CD4-positive, alpha-beta memory T cell (primary cell): ENCODE results near the gene NBEAL1. TPM values are rescaled to one million over a fixed set of nuclear protein-coding genes. Genes with fewer than 3 reads are reported as not detected.
A peak's percentile ranks its signal among the peaks of the same experiment; 100 is the strongest.

Experiments used
- CTCF ChIA-PET: fragments of 350-600 bp; sonication (Branson Sonifier 250); formaldehyde crosslinking; loops from one replicate; lab custom pipeline; 2021; ENCODE audit warnings: inconsistent platforms; ENCODE audit not compliant: partially characterized antibody; lab: Charles Lee
- POLR2A ChIA-PET: fragments of 350-600 bp; sonication (Branson Sonifier 250); formaldehyde crosslinking; loops from one replicate; lab custom pipeline; 2021; ENCODE audit not compliant: partially characterized antibody; lab: Charles Lee
- DNase-seq, 5 donors: peaks; one replicate each; pipeline versions ENCODE4 v3.0.0 to v3.0.0-alpha.2; 2020 to 2022; ENCODE audit warnings: mixed read lengths in 1 of 5
- H3K27ac ChIP-seq: one replicate; pipeline ENCODE4 v1.7.0; 2013; ENCODE audit warnings: low read depth, low read length
- H3K27me3 ChIP-seq: 2 replicates; pipeline ENCODE4 v1.7.0; 2013; ENCODE audit warnings: mild to moderate bottlenecking, low read length, moderate library complexity; ENCODE audit not compliant: insufficient read depth
- H3K36me3 ChIP-seq: 2 replicates; pipeline ENCODE4 v1.7.0; 2013; ENCODE audit warnings: mild to moderate bottlenecking, low read length, moderate library complexity; ENCODE audit not compliant: insufficient read depth
- H3K4me1 ChIP-seq: 2 replicates; pipeline ENCODE4 v1.7.0; 2013; ENCODE audit warnings: mild to moderate bottlenecking, low read length, moderate library complexity; ENCODE audit not compliant: insufficient read depth
- H3K4me3 ChIP-seq, 2 donors: one replicate each; pipeline ENCODE4 v1.7.0; 2013; ENCODE audit warnings: low read length in 2 of 2, mild to moderate bottlenecking in 1 of 2
- H3K9me3 ChIP-seq, 2 donors: one replicate each; pipeline ENCODE4 v1.7.0; 2013; ENCODE audit warnings: low read length in 2 of 2, control low read depth in 1 of 2; ENCODE audit not compliant: control insufficient read depth in 1 of 2
- H3K27ac Mint-ChIP-seq, 7 donors: one replicate each; pipeline ENCODE4 v1.8.0; 2020 to 2021; ENCODE audit warnings: mixed read lengths in 7 of 7, mild to moderate bottlenecking in 6 of 7, inconsistent platforms in 3 of 7, moderate library complexity in 3 of 7
- H3K27me3 Mint-ChIP-seq, 2 donors: one replicate each; pipeline ENCODE4 v1.8.0; 2020 to 2021; ENCODE audit warnings: mixed read lengths in 2 of 2
- H3K36me3 Mint-ChIP-seq, 2 donors: one replicate each; pipeline ENCODE4 v1.8.0; 2020 to 2021; ENCODE audit warnings: mixed read lengths in 2 of 2, inconsistent platforms in 1 of 2, mild to moderate bottlenecking in 1 of 2
- H3K4me1 Mint-ChIP-seq, 4 donors: one replicate each; pipeline ENCODE4 v1.8.0; 2020 to 2021; ENCODE audit warnings: mixed read lengths in 4 of 4, mild to moderate bottlenecking in 1 of 4
- H3K4me3 Mint-ChIP-seq, 8 donors: one replicate each; pipeline ENCODE4 v1.8.0; 2020 to 2021; ENCODE audit warnings: mixed read lengths in 8 of 8, mild to moderate bottlenecking in 7 of 8, moderate library complexity in 6 of 8, inconsistent platforms in 3 of 8
- H3K9me3 Mint-ChIP-seq, 8 donors: one replicate each; pipeline ENCODE4 v1.8.0; 2020 to 2021; ENCODE audit warnings: mixed read lengths in 8 of 8, mild to moderate bottlenecking in 5 of 8, inconsistent platforms in 3 of 8, moderate library complexity in 1 of 8
- intact Hi-C: fragments of 100-400 bp; cut with micrococcal nuclease; formaldehyde crosslinking; loops from one replicate; pipeline ENCODE4 v1.15.1; 2023
- polyA plus RNA-seq, 2 donors: library from polyadenylated mRNA; unstranded; fragments of 300-500 nt; fragmentation: Illumina TruSeq; gene quantifications; one replicate each; pipeline ENCODE4 v1.2.3, GENCODE V29; 2021
- total RNA-seq, 2 experiments: library from RNA; stranded (reverse); gene quantifications; one replicate each; pipeline ENCODE4 v1.2.3, GENCODE V29; 2021

The NBEAL1 gene
- total and polyA plus RNA-seq, 4 experiments from 2014 or later, result 4.2 to 15.9 (median 11.6) TPM

DNA sequence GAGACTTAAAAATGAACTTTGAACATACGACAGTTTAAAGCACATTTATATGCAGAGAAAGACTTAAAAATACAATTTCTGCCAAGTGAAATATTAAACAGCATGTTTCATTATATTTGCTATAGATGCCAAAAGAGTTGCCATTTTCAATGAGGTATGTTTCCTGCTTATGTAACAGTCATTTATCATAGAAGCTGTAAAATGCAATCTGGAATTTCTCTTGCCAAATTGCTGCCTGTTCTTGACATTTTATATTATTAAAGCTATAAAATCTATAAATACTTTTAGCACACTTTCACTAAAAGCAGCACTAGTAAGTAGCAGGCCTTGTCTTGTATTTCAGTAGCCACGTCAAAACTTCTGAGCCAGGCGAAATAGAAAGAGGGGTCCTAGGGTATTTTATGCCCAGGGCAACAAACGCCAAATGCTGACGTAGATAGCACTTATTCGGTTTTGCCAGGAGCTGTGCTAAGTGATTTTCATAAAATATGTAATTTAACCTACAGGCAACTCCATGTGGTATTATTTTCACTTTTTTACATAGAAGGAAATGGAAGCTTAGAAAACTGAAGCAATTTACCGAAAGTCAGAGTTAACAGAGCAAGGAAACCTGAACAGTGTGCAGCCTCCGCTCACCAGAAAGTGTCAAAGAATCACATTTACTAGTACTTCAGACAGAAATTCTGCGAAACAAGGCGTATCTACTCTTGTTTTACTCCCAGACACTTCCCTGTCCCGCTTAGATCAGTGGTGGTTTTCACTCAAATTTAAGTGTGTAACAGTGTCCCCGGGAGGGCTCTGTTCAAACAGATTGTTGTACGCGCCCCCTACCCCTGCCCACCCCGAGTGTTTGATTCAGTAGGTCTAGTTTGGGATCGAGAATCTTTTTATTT, 222.9 kb downstream of the NBEAL1 start:
- no peaks in the 10 kb centered on the region for H3K27me3 ChIP-seq
- Mint-ChIP-seq H3K9me3 (no peaks in the 10 kb centered on the region), H3K4me3 (peak overlapping the region; percentile 94 to 100 (median 98)), H3K4me1 (peaks cover 17 to 42% (median 21%) of the 10 kb centered on the region in 4 donors), H3K27ac (peak overlapping the region; percentile 47 to 100 (median 99)), H3K36me3 (peaks cover 14 to 18% of the 10 kb centered on the region in 2 donors), H3K27me3 (no peaks in the 10 kb centered on the region)
- peak overlapping the region; percentile 90 for H3K27ac ChIP-seq
- no peaks in the 10 kb centered on the region for H3K36me3 ChIP-seq
- peaks cover 19% of the 10 kb centered on the region for H3K4me1 ChIP-seq
- no peak overlapping the region for H3K4me3 ChIP-seq
- intact Hi-C loops, result loop anchor here (1.0 to 5.0 kb wide), 10 partner anchors 12 to 1457 kb away; partner anchors contain the start of genes ABI2, ALS2, CD28 and ICA1L
- ChIA-PET CTCF (interaction anchor here (1.3 to 4.3 kb wide), 5 partner anchors 12 to 669 kb away, joined by 3 to 24 read pairs (median 4); partner anchors contain the start of genes CARF and WDR12), POLR2A (interaction anchor here (0.7 to 3.1 kb wide), 12 partner anchors 12 to 603 kb away, joined by 3 to 28 read pairs (median 4); partner anchors contain the start of genes CARF and WDR12)
- no peaks in the 10 kb centered on the region for H3K9me3 ChIP-seq
- no peak for DNase-seq

DNA sequence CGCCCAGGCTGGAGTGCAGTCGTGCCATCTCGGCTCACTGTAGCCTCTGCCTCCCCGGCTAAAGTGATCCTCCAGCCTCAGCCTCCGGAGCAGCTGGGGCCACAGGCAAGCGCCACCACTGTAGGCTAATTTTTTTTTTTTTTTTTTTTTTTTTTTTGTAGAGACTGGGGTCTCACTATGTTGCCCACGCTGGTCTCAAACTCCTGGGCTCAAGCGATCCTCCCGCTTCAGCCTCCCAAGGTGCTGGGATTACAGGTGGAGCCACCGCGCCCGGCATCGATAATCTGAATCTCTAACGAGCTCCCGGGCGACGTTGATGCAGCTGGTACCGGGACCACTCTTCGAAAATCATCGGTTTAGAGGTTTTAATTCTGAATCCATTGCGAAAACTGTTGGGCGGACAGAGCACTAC, 223.6 kb downstream of the NBEAL1 start:
- no peaks in the 10 kb centered on the region for H3K9me3 Mint-ChIP-seq
- Histone ChIP-seq H3K27ac (peak overlapping the region; percentile 90), H3K4me3 (peak overlapping the region in 1 of 2 donors; percentile 100), H3K36me3 (peaks cover 6% of the 10 kb centered on the region), H3K9me3 (no peaks in the 10 kb centered on the region), H3K27me3 (no peaks in the 10 kb centered on the region), H3K4me1 (peaks cover 19% of the 10 kb centered on the region)
- H3K4me3 Mint-ChIP-seq, result peak overlapping the region; percentile 94 to 100 (median 98)
- peak overlapping the region; percentile 98 to 100 (median 100) for H3K27ac Mint-ChIP-seq
- no peaks in the 10 kb centered on the region for H3K27me3 Mint-ChIP-seq
- peaks cover 21 to 48% (median 26%) of the 10 kb centered on the region in 4 donors for H3K4me1 Mint-ChIP-seq
- intact Hi-C loops, result loop anchor here (1.0 to 5.0 kb wide), 10 partner anchors 13 to 1457 kb away; partner anchors contain the start of genes ABI2, ALS2, CD28 and ICA1L
- DNase-seq, result no peak
- H3K36me3 Mint-ChIP-seq, result peaks cover 18 to 22% of the 10 kb centered on the region in 2 donors
- ChIA-PET POLR2A (interaction anchor here (0.7 to 3.1 kb wide), 17 partner anchors 11 to 604 kb away, joined by 3 to 28 read pairs (median 5); partner anchors contain the start of genes CARF, NBEAL1 and WDR12), CTCF (interaction anchor here (0.9 to 4.3 kb wide), 9 partner anchors 12 to 670 kb away, joined by 3 to 24 read pairs (median 4); partner anchors contain the start of genes CARF and WDR12)

DNA sequence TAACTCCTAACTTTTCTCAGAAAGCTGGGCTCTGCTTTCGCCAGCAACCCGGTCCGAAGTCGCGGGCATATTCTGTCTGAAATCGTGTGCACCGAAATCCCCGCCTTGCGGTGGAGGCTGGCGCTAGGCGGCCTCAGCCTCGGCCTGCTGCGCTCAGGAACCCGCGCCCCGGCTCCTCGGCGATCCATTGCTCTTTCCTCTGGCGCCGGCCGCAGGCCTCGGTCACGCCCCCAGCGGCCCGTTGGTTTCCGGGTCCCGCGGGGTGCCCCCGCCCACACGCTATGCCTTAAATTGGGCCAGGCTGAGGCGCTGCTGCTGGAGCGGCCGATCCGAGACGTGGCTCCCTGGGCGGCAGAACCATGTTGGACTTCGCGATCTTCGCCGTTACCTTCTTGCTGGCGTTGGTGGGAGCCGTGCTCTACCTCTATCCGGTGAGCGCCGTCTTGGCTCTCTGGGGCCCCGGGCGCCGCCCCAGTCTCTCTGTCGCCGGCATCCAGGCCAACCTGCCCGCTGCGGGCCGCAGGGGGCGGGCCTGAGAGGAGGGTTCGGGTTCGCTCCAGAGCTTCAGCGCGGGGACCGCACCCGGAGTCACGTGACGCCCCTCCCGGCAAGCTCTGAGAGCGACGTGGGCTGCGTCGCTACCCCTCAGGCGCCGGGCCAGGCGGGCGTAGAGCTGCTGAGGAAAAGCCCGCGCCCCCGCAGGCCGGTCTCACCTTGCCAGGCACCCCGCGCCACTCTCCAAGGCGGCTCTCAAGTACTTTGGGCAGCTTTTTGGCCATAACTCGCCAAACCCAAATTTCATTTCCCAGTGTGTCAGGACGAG, 224.2 kb downstream of the NBEAL1 start, which contains the start of gene CYP20A1:
Gene CYP20A1, plus strand, starts transcription at position 315 of the 823 bp plus-strand sequence. Its CDS starts 45 bp downstream, at position 360.
- Mint-ChIP-seq H3K9me3 (no peaks in the 10 kb centered on the region), H3K27me3 (no peaks in the 10 kb centered on the region), H3K36me3 (peaks cover 20 to 25% of the 10 kb centered on the region in 2 donors), H3K4me1 (peaks cover 23 to 52% (median 28%) of the 10 kb centered on the region in 4 donors), H3K4me3 (peak within 1 kb of the TSS; percentile 94 to 100 (median 98)), H3K27ac (peak within 1 kb of the TSS; percentile 98 to 100 (median 100))
- POLR2A ChIA-PET, result interaction anchor here (0.6 to 3.1 kb wide), 23 partner anchors 9 to 696 kb away, joined by 3 to 28 read pairs (median 4); partner anchors contain the start of genes ABI2, CARF, NBEAL1 and WDR12
- intact Hi-C loops, result loop anchor here (1.0 to 5.0 kb wide), 11 partner anchors 14 to 1458 kb away; partner anchors contain the start of genes ABI2, ALS2, CD28 and FAM117B
- Histone ChIP-seq H3K27me3 (no peaks in the 10 kb centered on the region), H3K36me3 (peaks cover 6% of the 10 kb centered on the region), H3K4me1 (peaks cover 19% of the 10 kb centered on the region), H3K9me3 (no peaks in the 10 kb centered on the region), H3K4me3 (peak within 1 kb of the TSS; percentile 91 to 100), H3K27ac (peak within 1 kb of the TSS; percentile 90)
- CTCF ChIA-PET, result interaction anchor here (0.9 to 4.3 kb wide), 11 partner anchors 11 to 670 kb away, joined by 3 to 24 read pairs (median 3); partner anchors contain the start of genes CARF and WDR12
- peak; percentile 95 to 99 (median 98) for DNase-seq

DNA sequence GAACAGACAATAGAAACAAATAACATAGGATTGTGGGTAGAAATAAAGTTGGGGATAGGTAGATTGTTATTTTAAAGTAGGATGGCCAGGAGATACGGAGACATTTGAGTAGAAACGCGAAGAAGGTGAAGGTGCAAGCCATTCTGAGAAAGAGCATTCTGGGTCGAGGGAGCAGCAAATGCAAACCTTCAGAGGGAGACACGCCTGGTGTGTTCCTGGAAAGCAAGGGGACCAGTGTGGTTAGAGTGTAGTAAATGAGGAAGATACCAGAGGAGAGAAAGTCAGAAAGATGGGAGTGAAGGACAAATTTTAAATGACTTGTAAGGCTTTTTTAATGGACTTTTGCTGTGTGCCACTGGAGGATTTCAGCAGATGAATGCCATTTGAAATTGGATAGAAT, 225.8 kb downstream of the NBEAL1 start:
- Histone ChIP-seq H3K4me3 (peak overlapping the region in 1 of 2 donors; percentile 100), H3K9me3 (no peaks in the 10 kb centered on the region), H3K27ac (peak overlapping the region; percentile 90), H3K36me3 (peaks cover 6% of the 10 kb centered on the region), H3K27me3 (no peaks in the 10 kb centered on the region), H3K4me1 (peaks cover 19% of the 10 kb centered on the region)
- H3K27ac Mint-ChIP-seq, result peak overlapping the region; percentile 88 to 100 (median 99)
- H3K36me3 Mint-ChIP-seq, result peaks cover 22 to 32% of the 10 kb centered on the region in 2 donors
- ChIA-PET POLR2A (interaction anchor here (1.9 kb wide), 1 partner anchor 8 kb away, joined by 6 read pairs; no protein-coding TSS in a partner anchor), CTCF (interaction anchor here (0.8 to 4.3 kb wide), 2 partner anchors 15 to 19 kb away, joined by 3 to 24 read pairs; no protein-coding TSS in a partner anchor)
- H3K4me1 Mint-ChIP-seq, result peaks cover 27 to 56% (median 34%) of the 10 kb centered on the region in 4 donors
- intact Hi-C loops, result no loop called here
- H3K4me3 Mint-ChIP-seq, result peak overlapping the region; percentile 94 to 100 (median 98)
- no peaks in the 10 kb centered on the region for H3K27me3 Mint-ChIP-seq
- DNase-seq, result no peak
- H3K9me3 Mint-ChIP-seq, result no peaks in the 10 kb centered on the region

DNA sequence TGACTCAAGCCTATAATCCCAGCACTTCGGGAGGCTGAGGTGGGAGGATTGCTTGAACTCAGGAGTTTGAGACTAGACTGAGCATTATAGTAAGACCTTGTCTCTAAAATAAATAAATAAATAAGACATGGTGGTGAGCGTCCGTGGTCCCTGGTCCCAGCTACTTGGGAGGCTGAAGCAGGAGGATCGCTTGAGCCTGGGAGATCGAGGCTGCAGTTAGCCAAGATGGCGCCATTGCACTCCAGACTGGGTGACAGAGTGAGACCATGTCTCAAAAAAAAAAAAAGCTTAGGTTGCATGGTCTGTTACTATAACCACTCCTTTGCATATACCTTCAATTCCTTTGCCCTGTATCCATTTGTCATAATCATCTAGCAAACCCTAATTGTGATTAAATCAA, 227.8 kb downstream of the NBEAL1 start:
- peak overlapping the region in 3 of 8 donors; percentile 0 to 53 (median 39) for H3K4me3 Mint-ChIP-seq
- intact Hi-C loops, result no loop called here
- ChIA-PET POLR2A (no interaction called here), CTCF (interaction anchor here (0.6 kb wide), 1 partner anchor 93 kb away, joined by 3 read pairs; no protein-coding TSS in a partner anchor)
- peaks cover 19% of the 10 kb centered on the region for H3K4me1 ChIP-seq
- H3K9me3 ChIP-seq, result no peaks in the 10 kb centered on the region
- H3K36me3 ChIP-seq, result peaks cover 9% of the 10 kb centered on the region
- peak overlapping the region in 3 of 7 donors; percentile 3 to 98 (median 61) for H3K27ac Mint-ChIP-seq
- no peak overlapping the region for H3K4me3 ChIP-seq
- DNase-seq, result no peak
- H3K27me3 ChIP-seq, result no peaks in the 10 kb centered on the region
- peaks cover 27 to 44% of the 10 kb centered on the region in 2 donors for H3K36me3 Mint-ChIP-seq
- no peaks in the 10 kb centered on the region for H3K9me3 Mint-ChIP-seq
- peaks cover 29 to 62% (median 41%) of the 10 kb centered on the region in 4 donors for H3K4me1 Mint-ChIP-seq
- no peak overlapping the region for H3K27ac ChIP-seq
- no peaks in the 10 kb centered on the region for H3K27me3 Mint-ChIP-seq

DNA sequence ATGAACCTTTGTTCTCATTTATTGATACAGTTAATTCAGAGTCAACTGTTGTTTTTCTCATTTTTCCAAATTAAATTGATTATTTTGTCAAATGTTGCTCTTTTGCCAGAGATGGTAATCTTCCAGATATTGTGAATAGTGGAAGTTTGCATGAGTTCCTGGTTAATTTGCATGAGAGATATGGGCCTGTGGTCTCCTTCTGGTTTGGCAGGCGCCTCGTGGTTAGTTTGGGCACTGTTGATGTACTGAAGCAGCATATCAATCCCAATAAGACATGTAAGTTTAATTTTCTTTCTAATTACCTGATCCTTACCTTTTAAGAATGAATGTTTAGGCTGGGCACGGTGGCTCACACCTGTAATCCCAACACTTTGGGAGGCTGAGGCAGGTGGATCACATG, 232.0 kb downstream of the NBEAL1 start:
- Mint-ChIP-seq H3K27ac (peak overlapping the region in 3 of 7 donors; percentile 14 to 57 (median 42)), H3K36me3 (peaks cover 24 to 56% of the 10 kb centered on the region in 2 donors), H3K27me3 (no peaks in the 10 kb centered on the region), H3K9me3 (no peaks in the 10 kb centered on the region), H3K4me3 (peak overlapping the region in 1 of 8 donors; percentile 31), H3K4me1 (peaks cover 16 to 36% (median 26%) of the 10 kb centered on the region in 4 donors)
- POLR2A ChIA-PET, result no interaction called here
- CTCF ChIA-PET, result no interaction called here
- Histone ChIP-seq H3K9me3 (no peaks in the 10 kb centered on the region), H3K4me1 (no peaks in the 10 kb centered on the region), H3K4me3 (no peak overlapping the region), H3K36me3 (peaks cover 25% of the 10 kb centered on the region), H3K27me3 (no peaks in the 10 kb centered on the region), H3K27ac (no peak overlapping the region)
- DNase-seq, result no peak
- intact Hi-C loops, result no loop called here
